Skeletal muscle cell (primary cell): Measurements from ENCODE around the gene CLPSL2.

Experiments used
- DNase-seq: peaks from one replicate; pipeline ENCODE4 v3.0.0-alpha.2; 2010; ENCODE audit warnings: low read depth
- H3K4me3 ChIP-seq: 2 replicates; pipeline ENCODE4 v1.5.1; 2011; ENCODE audit warnings: low read depth, mild to moderate bottlenecking, control low read depth, low read length, moderate library complexity

The CLPSL2 gene

GRCh38 chr6:35742842-35743241 is 33.6 kb upstream of the CLPSL2 start:
- no peak for DNase-seq

DNA sequence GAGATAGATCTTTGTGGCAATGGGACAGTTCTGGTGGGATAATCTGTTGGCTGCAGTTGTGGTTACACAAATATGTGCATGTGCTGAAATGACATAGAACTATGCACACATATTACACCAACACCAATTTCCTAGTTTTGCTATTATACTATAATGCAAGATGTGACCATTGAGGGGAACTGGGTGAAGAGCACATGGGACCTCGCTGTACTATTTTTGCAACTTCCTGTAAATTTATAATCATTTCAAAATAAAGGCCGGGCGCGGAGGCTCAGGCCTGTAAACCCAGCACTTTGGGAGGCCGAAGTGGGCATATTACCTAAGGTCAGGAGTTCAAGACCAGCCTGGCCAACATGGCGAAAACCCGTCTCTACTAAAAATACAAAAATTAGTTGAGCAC is 30.9 kb upstream of the CLPSL2 start:
- H3K4me3 ChIP-seq: no peak overlapping the region
- no peak for DNase-seq

More at GRCh38 chr6:35742842-35743241, 33.6 kb upstream of the CLPSL2 start:
- H3K4me3 ChIP-seq: no peak overlapping the region

DNA sequence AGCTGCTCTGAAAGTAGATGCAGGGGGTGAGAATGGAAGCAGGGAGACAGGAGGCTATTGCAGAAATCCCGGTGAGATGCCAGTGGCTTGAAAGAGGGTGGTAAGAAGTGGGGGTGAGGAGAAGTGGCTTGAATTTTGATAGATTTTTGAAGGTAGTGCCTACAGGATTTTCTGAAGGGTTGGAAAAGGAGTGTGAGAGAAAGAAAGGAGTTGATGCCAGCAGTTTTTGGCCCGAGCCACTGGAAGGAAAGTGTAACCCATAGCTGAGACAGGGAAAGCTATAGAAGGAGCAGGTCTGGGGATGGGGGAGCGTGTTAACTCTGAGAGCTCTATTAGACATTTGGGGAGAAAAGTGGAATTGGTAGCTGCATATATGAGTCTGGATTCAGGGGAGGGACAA is 29.9 kb upstream of the CLPSL2 start:
- no peak for DNase-seq
- H3K4me3 ChIP-seq: no peak overlapping the region

GRCh38 chr6:35747877-35748276 is 28.5 kb upstream of the CLPSL2 start:
- no peak overlapping the region for H3K4me3 ChIP-seq
- no peak for DNase-seq

- DNase-seq: no peak
- H3K4me3 ChIP-seq: no peak overlapping the region
Observed at GRCh38 chr6:35750557-35750956, 25.8 kb upstream of the CLPSL2 start.

- DNase-seq: no peak
- H3K4me3 ChIP-seq: no peak overlapping the region
Observed at GRCh38 chr6:35751594-35751993, 24.8 kb upstream of the CLPSL2 start.

GRCh38 chr6:35752330-35752729 is 24.1 kb upstream of the CLPSL2 start:
- no peak for DNase-seq
- no peak overlapping the region for H3K4me3 ChIP-seq

DNA sequence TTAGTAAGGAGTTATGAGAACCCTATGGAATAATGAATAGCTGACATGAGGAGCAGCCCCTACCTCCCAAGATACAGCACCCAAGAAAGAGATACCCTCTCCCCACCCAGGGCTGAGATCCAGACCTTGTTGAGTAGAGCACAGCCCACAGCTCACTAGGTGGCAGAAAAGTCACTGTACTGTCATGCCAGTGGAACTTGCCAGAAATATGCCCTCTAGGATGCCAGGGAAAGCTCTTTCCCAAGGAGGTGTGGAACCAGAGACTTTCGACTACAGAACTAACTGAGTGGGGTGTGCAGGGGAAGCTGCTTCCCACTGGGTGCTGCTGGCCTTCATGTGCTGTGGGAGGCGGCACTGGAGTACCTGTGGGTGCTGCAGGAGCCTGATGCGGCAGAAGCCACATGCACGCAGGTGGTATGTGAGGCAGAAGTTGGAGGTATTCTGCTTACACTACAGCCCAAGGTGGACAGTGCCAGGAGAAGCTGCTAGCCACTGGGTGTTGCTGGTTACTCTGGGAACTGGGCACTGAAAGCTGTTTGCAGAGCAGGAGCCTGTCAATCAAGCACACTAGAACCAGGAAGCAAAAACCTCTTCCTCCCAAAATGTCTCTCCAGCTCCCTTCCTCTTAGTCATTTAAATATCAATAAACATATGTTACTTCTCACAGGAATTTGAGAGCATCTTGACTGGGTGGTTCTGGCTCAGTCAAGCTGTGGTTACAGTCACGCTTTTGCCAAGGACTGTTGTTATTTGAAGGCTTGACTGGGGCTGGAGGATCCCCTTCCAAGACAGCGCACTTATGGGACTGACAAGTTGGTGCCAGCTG is 21.7 kb upstream of the CLPSL2 start:
- DNase-seq: no peak
- no peak overlapping the region for H3K4me3 ChIP-seq

DNA sequence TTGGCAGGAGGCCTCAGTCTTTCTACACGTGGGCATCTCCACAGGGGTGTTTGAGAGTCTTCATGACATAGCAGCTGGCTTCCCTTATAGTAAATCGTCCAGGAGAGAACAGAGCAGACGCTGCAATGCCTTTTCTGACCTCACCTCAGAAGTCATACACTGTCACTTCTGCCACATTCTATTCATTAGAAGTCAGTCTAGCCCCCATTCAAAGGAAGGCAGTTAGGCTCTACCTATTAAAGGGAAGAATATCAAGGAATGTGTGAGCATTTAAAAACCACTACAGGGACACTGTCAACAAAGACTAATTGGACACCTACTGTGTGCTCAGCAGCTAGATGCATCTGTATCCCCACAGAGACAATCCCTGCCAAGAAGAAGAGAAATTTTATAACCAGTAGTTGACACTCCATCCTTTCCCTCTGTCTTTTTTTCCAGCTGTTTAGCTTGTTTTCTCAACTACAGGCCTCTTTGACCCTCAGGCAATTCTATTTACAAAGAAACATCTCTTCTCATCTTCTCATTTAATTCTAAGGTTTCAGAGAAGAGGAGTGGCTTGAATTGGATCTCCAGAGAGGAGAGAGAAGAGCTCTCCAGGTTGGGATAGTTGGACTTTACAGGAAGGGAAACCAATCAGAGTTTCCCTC is 21.0 kb upstream of the CLPSL2 start:
- no peak overlapping the region for H3K4me3 ChIP-seq
- no peak for DNase-seq

DNA sequence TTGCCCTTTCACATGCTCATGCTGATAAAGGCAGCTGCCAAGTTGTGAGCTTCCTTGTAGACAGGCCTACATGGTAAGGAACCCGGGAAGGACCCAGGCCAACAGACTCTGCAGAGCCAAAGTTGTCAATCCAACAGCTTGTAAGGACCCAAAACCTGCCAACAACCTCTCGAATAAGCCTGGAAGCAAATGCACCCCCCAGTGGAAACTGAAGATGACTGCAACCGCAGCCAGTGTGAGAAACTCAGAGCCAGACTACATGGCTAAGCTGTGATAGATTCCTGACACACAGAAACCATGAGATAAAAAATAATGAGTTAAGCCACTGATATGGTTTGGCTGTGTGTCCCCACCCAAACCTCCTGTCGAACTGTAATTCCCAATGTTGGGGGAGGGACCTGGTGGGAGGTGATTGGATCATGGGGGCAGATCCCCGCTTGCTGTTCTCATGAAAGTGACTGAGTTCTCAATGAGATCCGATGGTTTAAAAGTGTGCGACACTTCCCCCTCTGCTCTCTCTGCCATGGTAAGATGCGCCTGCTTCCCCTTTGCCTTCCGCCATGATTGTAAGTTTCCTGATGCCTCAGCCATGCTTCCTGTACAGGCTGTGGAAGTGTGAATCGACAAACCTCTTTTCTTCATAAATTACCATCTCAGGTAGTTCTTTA is 18.8 kb upstream of the CLPSL2 start:
- no peak overlapping the region for H3K4me3 ChIP-seq
- DNase-seq: peak; percentile 13

GRCh38 chr6:35759426-35759825 is 17.0 kb upstream of the CLPSL2 start:
- H3K4me3 ChIP-seq: no peak overlapping the region
- no peak for DNase-seq

DNA sequence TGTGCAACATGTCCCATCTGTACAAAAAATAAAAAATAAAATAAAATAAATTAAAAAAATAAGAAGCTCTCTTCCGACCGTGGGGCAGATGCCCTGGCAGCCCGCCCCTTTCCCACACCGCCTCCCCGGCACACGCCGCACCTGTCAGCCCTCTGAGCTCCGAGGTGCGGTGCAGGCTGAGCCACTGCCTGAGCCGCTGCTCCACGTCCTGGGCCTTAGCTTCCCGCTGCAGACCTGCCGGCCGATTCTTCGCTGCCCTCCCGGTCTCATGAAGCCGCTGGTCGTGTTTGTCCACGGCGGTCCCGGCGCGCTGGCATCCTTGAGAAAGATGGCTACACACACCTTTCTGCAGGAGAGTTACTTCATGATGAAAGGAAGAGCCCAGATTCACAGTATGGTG is 10.7 kb upstream of the CLPSL2 start:
- H3K4me3 ChIP-seq: no peak overlapping the region
- DNase-seq: no peak

DNA sequence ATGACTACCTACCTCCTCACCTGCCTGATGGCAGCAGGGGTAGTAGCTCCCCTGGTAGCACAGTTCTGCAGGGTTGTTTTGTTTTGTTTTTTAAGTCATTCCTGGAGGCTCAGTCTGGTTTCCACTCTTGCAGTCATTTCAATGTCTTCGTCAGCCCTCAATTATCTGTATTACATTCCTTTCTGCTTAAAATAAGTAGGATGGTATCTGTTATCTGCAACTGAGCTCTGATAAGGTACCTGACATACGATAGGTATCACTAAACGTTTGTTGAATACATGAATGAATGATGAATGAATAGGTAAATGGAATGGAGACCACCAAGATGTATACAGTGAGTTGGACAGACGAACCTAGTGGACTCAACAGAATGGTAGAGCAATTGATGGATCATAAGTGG is 7.2 kb upstream of the CLPSL2 start:
- H3K4me3 ChIP-seq: no peak overlapping the region
- no peak for DNase-seq

DNA sequence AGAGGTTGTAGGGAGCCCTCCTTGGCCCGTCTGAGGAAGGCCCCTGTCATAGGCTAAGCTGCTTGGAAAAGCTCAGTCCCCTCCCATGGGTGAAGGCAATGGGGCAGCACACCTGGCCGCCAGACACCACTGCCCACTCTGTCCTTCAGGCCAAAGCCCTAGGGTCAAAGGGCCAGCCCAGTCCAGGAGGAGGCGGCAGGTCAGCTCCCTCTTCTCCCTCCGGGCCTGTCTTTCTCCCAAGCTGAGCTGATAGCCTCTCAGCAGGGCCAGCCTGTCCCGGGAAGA is 5.1 kb upstream of the CLPSL2 start:
- H3K4me3 ChIP-seq: no peak overlapping the region
- DNase-seq: no peak

DNA sequence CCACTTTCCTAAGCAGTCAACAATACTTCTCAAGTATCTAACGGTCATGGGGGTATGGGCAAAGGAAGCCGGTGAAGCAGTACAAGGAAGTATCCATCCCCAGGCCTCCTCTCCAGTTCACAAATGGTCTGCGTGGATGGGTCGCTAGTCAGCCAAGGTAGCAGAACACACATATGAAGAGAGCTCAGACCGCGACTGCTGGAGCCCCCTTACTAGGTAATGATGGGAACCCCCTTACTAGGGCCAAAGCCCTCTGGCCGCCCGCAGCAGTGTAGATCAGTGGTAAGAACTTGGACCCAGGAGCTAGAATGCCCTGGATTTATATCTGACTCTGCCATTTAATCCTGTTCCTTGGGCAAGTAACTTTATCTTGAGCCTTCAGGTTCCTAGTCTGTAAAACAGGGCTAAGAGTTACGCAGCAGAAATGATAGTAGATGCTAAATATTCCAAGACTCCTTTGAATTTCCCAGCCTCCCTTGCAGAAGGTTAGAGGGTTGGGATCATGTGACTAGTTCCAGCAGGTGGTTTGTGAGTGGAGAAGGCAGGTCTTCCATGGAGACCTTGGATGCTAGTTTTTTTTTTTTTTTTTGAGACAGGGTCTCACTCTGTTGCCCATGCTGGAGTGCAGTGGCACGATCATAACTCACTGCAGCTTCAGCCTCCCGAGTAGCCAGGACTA is 2.1 kb upstream of the CLPSL2 start:
- no peak for DNase-seq

DNA sequence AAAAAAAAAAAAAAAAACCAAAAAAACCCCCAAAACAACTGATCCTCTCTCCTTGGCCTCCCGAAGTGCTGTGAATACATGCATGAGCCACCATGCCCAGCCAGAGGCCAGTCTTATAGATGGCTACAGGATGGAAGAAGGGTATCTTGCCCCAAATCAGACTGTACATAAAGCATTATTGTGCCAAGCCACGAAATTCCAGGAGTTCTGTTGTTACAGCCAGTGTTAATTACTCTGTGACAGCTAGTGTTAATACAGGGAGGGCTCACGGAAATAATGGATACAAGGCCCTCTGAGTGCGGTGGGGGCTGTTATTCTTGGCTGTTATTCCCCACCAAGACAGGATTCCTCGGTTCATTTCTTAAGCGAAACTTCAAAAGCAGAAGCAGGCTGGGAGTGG is 1.4 kb upstream of the CLPSL2 start:
- DNase-seq: no peak
- H3K4me3 ChIP-seq: no peak overlapping the region

More for the DNA sequence above, 2.1 kb upstream of the CLPSL2 start:
- H3K4me3 ChIP-seq: no peak overlapping the region

GRCh38 chr6:35777356-35778102 is 1.1 kb downstream of the CLPSL2 start:
- H3K4me3 ChIP-seq: no peak overlapping the region
- DNase-seq: no peak

DNA sequence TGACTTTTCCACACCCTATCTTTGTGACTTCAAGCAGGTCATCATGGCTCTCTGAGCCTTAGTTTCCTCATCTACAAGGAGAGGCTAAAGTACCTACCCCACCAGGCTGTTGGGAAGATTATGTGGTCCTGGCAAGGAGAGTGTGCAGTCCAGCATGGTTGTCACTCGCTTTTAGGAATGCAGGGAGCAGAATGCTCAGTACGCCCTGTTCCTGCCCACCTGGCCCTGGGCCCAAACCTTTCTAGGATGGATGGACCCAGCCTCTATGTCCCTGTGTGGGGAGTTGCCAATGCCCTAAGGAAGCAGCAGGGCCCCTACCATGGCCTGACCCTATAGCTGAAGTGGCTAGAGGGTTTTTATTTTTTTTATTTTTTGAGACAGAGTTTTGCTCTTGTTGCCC is 2.0 kb downstream of the CLPSL2 start:
- no peak overlapping the region for H3K4me3 ChIP-seq
- DNase-seq: no peak

DNA sequence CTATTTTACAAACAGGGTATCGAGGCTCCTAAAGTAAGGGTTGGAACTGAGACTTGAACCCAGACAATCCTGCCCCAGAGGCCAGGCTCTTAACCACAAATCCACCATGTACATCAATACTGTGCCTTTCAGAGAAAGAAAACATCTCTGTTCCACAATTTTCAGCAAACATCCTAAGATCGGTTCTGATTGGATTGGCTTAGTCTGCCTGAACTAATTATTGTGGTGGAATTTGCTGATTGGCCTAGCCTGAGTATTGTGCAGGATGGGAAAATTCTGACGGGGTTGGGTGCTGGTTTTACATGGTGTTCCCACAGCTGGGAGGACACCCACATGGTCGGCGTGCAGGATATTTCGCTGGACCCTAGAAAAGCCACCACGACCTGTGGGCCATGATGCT is 4.3 kb downstream of the CLPSL2 start, which contains the start of gene CLPSL1:
CLPSL1 (plus strand) TSS at position 301 of the 400 bp plus-strand sequence; CDS start at position 393, 92 bp downstream.
- DNase-seq: no peak

More for the DNA sequence above, 4.3 kb downstream of the CLPSL2 start, which contains the start of gene CLPSL1:
- H3K4me3 ChIP-seq: no peak within 1 kb of the TSS
